NAMALWA (cell line): Measurements from ENCODE around the gene SCAMP1.
"Not testable (repeated sequence)": the region's sequence is repeated elsewhere in the genome, so short reads cannot be mapped to it uniquely, and the experiment has no call there.

ENCODE experiments used
- DNase-seq: peaks from one replicate; pipeline ENCODE4 v3.0.0-alpha.2; 2015; ENCODE audit warnings: low spot score

The SCAMP1 gene

DNA sequence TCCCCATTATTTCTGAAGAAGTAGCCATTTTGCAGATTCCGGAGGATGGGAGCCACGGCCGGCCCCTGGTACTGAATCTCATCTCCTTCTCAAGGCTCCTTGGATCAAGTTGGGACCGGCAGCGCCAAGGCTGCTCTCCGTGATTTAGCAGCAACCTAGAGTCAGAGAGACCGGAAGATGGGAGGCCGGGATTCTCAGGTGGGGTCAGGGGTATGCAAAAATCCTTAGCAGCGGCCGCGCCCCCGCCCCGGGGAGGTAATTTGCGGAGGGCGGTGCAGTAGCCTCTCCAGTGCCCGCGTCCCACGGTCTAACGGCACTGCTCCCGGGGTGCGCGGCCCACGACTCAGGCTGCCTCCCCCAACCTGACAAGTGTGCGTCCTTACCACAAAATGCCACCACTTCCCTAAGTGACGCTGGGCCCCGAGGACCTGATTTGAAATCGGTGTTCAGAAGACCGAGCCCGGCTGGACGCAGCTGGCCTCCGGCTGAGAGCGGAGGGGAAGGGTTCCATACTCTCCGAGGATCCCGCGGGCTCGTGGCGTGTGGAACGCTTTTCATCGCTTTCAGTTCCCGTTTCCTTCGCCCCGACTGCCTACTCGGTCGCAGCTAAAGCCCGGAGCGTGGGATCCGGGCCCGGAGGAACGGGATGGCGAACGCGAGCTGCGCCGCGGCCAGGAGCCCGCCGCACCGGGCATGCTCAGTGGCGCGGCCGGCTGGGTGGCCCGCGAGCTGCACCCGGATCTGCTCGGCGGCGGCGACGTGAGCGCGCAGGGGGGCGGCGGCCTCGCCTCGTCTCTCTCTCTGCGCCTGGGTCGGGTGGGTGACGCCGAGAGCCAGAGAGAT, at the start of gene SCAMP1:
Gene SCAMP1, plus strand, starts transcription at position 787 of the 843 bp plus-strand sequence. Its CDS starts 55 bp downstream, at position 842.
- DNase-seq: peak; percentile 96

GRCh38 chr5:78317515-78317914, 42.9 kb upstream of the SCAMP1 start:
- no peak for DNase-seq

DNA sequence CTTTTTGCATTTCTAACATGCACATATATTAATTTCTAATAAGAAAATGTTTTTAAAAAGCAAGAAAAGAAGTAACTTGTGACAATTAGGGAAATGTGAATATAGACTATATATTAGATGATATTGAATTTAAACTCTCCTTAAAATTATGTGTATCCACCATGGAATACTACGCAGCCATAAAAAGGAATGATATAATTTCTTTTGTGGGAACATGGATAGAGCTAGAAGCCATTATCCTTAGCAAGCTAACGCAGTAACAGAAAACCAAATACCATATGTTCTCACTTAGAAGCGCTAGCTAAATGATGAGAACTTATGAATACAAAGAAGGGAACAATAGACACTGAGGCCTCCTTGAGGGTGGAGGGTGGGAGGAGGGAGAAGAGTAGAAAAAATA, 42.1 kb upstream of the SCAMP1 start:
- DNase-seq: no peak

- DNase-seq: peak; percentile 54
These were observed 40.0 kb upstream of the SCAMP1 start for GRCh38 chr5:78320401-78320800.

GRCh38 chr5:78323241-78323640, 37.2 kb upstream of the SCAMP1 start:
- DNase-seq: no peak

GRCh38 chr5:78326930-78327329, 33.5 kb upstream of the SCAMP1 start:
- DNase-seq: no peak

- DNase-seq: no peak
These were observed 32.5 kb upstream of the SCAMP1 start for GRCh38 chr5:78327761-78328510.

DNA sequence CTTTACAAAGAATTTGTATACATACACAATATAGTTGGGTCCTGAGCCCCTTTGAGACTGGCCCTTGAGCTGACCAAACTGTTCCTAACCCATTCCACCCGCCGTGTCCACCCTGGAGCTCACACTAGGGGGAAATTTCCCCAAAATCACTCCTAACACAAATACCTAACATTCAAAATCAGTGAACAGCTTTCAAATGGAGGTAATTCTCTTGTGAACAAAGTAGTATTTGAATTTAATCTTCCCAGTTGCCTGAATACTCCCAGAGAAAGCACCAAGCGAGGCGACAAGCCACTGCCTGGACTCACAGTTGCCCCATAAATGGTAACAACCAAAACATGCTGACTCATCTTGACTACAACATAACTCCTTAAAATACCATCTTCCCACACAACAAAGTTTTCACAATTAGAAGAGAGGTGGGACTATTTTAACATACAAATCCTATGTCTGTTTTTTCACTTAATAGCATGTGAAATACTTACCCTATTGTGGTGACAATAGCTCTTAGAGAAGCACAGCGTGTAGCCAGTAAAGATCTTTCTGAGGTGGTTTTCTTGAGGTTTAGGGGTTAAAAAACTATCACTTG, 31.7 kb upstream of the SCAMP1 start:
- no peak for DNase-seq

GRCh38 chr5:78331523-78332080, 28.8 kb upstream of the SCAMP1 start:
- no peak for DNase-seq

DNA sequence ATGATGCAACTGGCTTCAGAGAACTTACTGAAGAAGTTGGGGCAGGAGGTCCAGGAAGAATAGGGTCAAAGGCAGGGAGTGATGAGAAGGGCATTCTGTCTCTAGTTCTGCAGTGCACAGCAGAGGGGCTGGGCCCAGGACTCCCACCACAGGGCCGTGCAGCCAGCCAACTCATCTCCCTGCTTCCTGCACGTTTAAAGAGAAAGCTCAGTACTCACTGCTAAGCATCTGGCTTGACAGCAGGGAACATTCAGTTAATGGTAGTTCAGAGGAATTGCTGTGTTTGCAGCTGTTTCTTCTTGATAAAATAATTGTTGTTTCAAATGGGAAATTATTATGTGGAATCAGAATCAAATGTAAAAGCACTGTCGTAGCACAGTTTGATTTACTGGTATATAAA, 25.6 kb upstream of the SCAMP1 start:
- no peak for DNase-seq

GRCh38 chr5:78335976-78336375, 24.4 kb upstream of the SCAMP1 start:
- DNase-seq: no peak

- DNase-seq: no peak
These were observed 23.7 kb upstream of the SCAMP1 start for GRCh38 chr5:78336698-78337097.

DNA sequence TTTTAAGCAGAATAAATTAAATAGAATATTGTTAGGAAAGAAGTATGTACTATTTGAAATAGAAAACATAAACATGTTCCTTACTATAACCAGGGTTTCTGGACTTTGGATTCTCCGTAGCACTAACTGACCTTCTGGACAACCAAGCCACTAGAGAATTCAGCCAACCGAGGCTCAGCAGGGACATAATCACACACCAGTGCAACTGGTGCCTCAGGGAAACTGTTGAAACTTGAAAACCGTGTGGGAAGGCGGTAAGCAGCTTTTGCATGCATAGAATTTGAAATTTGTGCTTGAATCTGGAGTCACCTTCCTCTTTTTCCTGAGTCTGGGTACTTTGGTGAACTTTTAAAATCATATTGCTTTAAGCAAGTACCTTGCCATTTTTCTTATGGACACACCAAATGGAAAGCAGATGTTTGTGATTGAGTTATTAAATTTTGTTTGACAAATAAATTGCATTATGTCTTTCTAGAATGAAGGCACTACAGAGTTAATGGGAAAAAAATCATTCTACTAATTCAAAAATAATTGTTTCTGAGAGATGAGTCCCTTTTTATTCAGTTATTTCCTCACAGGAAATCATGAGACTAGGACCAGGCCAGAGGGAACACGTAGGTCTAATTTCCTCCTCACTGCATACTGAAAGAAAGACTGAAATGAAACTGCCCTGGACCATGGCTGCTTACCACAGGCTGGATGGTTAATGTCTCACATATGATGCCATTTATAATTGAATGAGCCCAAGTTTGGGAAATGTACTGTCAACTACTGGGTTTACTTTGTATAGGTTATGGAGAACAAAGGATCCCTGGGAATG, 20.6 kb upstream of the SCAMP1 start:
- no peak for DNase-seq

DNA sequence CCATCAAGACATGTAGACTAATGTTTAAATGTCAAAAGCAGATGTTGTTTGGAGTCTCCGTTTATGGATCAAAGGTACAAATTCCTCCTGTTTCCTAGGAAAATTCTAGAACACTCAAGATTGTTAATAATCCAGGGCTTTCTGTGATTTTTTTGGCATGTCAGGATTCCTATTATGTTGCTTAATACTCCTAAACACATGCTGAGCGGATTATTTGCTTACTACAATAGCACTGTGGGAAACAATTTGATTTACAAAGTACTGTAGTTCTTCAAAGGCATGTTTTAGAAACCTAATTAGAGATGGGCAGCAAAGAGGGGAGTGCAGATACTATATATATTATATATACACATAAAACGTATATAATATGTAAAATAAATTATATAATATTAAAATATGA, 19.0 kb upstream of the SCAMP1 start:
- DNase-seq: no peak

- DNase-seq: no peak
These were observed 14.9 kb upstream of the SCAMP1 start for GRCh38 chr5:78345485-78345884.

DNA sequence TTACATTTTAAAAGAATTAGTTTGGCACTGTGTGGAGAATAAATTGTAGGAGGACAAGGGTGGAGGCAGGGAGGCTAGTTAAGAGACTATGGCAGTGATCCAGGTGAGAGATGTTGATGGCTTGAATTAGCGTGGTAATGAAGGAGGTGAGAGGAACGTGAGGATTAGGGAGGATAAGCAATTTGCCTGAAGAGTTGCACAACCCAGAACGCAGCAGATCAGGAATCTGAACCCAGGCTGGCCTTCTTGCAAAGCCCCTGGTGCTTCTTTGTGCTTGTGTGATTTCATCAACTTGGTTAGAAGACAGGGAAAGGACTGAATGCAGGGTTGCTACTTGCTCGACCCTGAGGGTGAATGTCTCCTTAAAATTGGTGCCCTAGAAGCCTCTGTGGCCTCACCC, 6.9 kb upstream of the SCAMP1 start:
- no peak for DNase-seq

- DNase-seq: no peak
These were observed 6.2 kb upstream of the SCAMP1 start for GRCh38 chr5:78354066-78354670.

- no peak for DNase-seq
These were observed 4.9 kb upstream of the SCAMP1 start for GRCh38 chr5:78355561-78355960.

DNA sequence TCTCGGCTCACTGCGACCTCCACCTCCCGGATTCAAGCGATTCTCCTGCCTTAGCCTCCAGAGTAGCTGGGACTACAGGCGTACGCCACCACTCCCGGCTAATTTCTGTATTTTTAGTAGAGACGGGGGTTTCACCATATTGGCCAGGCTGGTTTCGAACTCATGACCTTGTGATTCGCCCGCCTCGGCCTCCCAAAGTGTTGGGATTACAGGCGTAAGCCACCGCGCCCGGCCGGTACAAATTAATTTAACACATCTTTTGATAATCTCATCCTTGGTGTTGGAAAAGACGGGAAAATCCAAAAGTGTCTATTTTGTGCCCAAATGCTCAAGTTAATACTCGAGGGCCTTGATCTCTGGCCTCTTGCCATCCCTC, 974 bp upstream of the SCAMP1 start:
- DNase-seq: not testable (repeated sequence)

DNA sequence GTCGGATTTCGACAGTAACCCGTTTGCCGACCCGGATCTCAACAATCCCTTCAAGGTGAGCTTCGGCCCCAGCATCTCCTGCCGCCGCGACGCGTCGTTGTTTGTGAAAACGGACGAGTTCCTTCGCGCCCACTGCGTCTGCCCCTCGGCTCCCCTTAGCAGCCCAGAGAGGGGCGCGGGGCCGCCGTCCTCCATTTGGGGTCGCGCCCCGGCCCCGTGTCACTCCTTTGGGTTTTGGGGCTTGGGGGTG, 182 bp downstream of the SCAMP1 start:
- DNase-seq: no peak

- peak; percentile 77 for DNase-seq
These were observed 660 bp downstream of the SCAMP1 start for GRCh38 chr5:78360924-78361630.
